ENCODE data around the gene LPGAT1. TPM values are rescaled to one million over a fixed set of nuclear protein-coding genes. Genes with fewer than 3 reads are reported as not detected.
A peak's percentile ranks its signal among the peaks of the same experiment; 100 is the strongest.

LPGAT1 gene
- total and polyA plus RNA-seq, 2 experiments from 2014 or later = 36.4 to 92.1 TPM

GRCh38 chr1:211813590-211813989 lies 17.0 kb downstream of the LPGAT1 start:
- no peak overlapping the region for H3K4me2 ChIP-seq
- H3K9me3 ChIP-seq (ENCODE audit: low read depth) = no peaks in the 10 kb centered on the region
- H3K79me2 ChIP-seq = peaks cover 39% of the 10 kb centered on the region
- H3K4me3 ChIP-seq = no peak overlapping the region
- no peak for TF ChIP-seq EZH2 (IDR thresholded peaks at IDR 0.05; ENCODE audit: borderline replicate concordance)
- no peaks in the 10 kb centered on the region for H4K20me1 ChIP-seq (ENCODE audit: insufficient read depth, poor library complexity, severe bottlenecking)
- no peaks in the 10 kb centered on the region for H3K27me3 ChIP-seq
- H3K36me3 ChIP-seq (replicated peaks; ENCODE audit: insufficient read depth, low read depth) = no peaks in the 10 kb centered on the region
- H3K9me2 ChIP-seq (replicated peaks; ENCODE audit: insufficient read depth) = no peaks in the 10 kb centered on the region
- peak; percentile 14 for DNase-seq (ENCODE audit: low spot score)
- H3K4me1 ChIP-seq (ENCODE audit: insufficient read depth) = no peaks in the 10 kb centered on the region
- H2AFZ ChIP-seq = no peak overlapping the region
- H3K27ac ChIP-seq = no peak overlapping the region

GRCh38 chr1:211812584-211812983 lies 18.0 kb downstream of the LPGAT1 start:
- Histone ChIP-seq H3K9me3 (ENCODE audit: low read depth) (no peaks in the 10 kb centered on the region), H3K4me2 (no peak overlapping the region), H3K27ac (no peak overlapping the region), H3K79me2 (peaks cover 42% of the 10 kb centered on the region), H3K27me3 (no peaks in the 10 kb centered on the region), H2AFZ (no peak overlapping the region), H3K4me3 (no peak overlapping the region), H3K36me3 (replicated peaks; ENCODE audit: insufficient read depth, low read depth) (no peaks in the 10 kb centered on the region), H3K4me1 (ENCODE audit: insufficient read depth) (no peaks in the 10 kb centered on the region), H4K20me1 (ENCODE audit: insufficient read depth, poor library complexity, severe bottlenecking) (no peaks in the 10 kb centered on the region), H3K9me2 (replicated peaks; ENCODE audit: insufficient read depth) (no peaks in the 10 kb centered on the region)
- no peak for TF ChIP-seq EZH2phosphoT487 (IDR thresholded peaks at IDR 0.05; ENCODE audit: low read depth, severe bottlenecking, unreplicated experiment)
- TF ChIP-seq CTCF (IDR thresholded peaks at IDR 0.05; ENCODE audit: poor library complexity) = no peak
- no peak for TF ChIP-seq EZH2 (IDR thresholded peaks at IDR 0.05; ENCODE audit: borderline replicate concordance)
- DNase-seq (ENCODE audit: low spot score) = no peak
- 81% methylated on average over 4 of the region's 4 CpGs for WGBS (ENCODE audit: low lambda C conversion rate, missing lambda C conversion rate)

GRCh38 chr1:211811848-211812247 lies 18.7 kb downstream of the LPGAT1 start:
- H3K4me3 ChIP-seq = no peak overlapping the region
- 84% methylated on average over 2 of the region's 2 CpGs for WGBS (ENCODE audit: low lambda C conversion rate, missing lambda C conversion rate)
- TF ChIP-seq CTCF (IDR thresholded peaks at IDR 0.05; ENCODE audit: poor library complexity) (no peak), EZH2phosphoT487 (IDR thresholded peaks at IDR 0.05; ENCODE audit: low read depth, severe bottlenecking, unreplicated experiment) (no peak), EZH2 (IDR thresholded peaks at IDR 0.05; ENCODE audit: borderline replicate concordance) (no peak)
- H3K9me3 ChIP-seq (ENCODE audit: low read depth) = no peaks in the 10 kb centered on the region
- H3K36me3 ChIP-seq (replicated peaks; ENCODE audit: insufficient read depth, low read depth) = no peaks in the 10 kb centered on the region
- H2AFZ ChIP-seq = no peak overlapping the region
- H3K9me2 ChIP-seq (replicated peaks; ENCODE audit: insufficient read depth) = no peaks in the 10 kb centered on the region
- no peak for DNase-seq (ENCODE audit: low spot score)
- H3K4me1 ChIP-seq (ENCODE audit: insufficient read depth) = no peaks in the 10 kb centered on the region
- H4K20me1 ChIP-seq (ENCODE audit: insufficient read depth, poor library complexity, severe bottlenecking) = no peaks in the 10 kb centered on the region
- no peak overlapping the region for H3K27ac ChIP-seq
- H3K79me2 ChIP-seq = peaks cover 44% of the 10 kb centered on the region
- no peaks in the 10 kb centered on the region for H3K27me3 ChIP-seq
- no peak overlapping the region for H3K4me2 ChIP-seq

- H3K4me2 ChIP-seq = no peak overlapping the region
- no peak overlapping the region for H3K27ac ChIP-seq
- no peaks in the 10 kb centered on the region for H3K36me3 ChIP-seq (replicated peaks; ENCODE audit: insufficient read depth, low read depth)
- no peak overlapping the region for H3K4me3 ChIP-seq
- 56% methylated on average over 3 of the region's 3 CpGs for whole genome bisulfite sequencing (ENCODE audit: low lambda C conversion rate, missing lambda C conversion rate)
- TF ChIP-seq EZH2 (IDR thresholded peaks at IDR 0.05; ENCODE audit: borderline replicate concordance) (no peak), EZH2phosphoT487 (IDR thresholded peaks at IDR 0.05; ENCODE audit: low read depth, severe bottlenecking, unreplicated experiment) (no peak), CTCF (IDR thresholded peaks at IDR 0.05; ENCODE audit: poor library complexity) (no peak)
- H3K79me2 ChIP-seq = peaks cover 46% of the 10 kb centered on the region
- H3K9me3 ChIP-seq (ENCODE audit: low read depth) = no peaks in the 10 kb centered on the region
- no peak for DNase-seq (ENCODE audit: low spot score)
- no peaks in the 10 kb centered on the region for H3K4me1 ChIP-seq (ENCODE audit: insufficient read depth)
- no peaks in the 10 kb centered on the region for H3K9me2 ChIP-seq (replicated peaks; ENCODE audit: insufficient read depth)
- H3K27me3 ChIP-seq = no peaks in the 10 kb centered on the region
- H4K20me1 ChIP-seq (ENCODE audit: insufficient read depth, poor library complexity, severe bottlenecking) = no peaks in the 10 kb centered on the region
- H2AFZ ChIP-seq = no peak overlapping the region
Measured at GRCh38 chr1:211811126-211811525, 19.4 kb downstream of the LPGAT1 start.
